Liver (tissue), 3 donors: ENCODE data around the gene DLEC1.
A peak's percentile ranks its signal among the peaks of the same experiment; 100 is the strongest.
"Not testable (repeated sequence)": the region's sequence is repeated elsewhere in the genome, so short reads cannot be mapped to it uniquely, and the experiment has no call there.

Source experiments
- CTCF ChIP-seq: fragments of 150-350 bp; IDR thresholded peaks from 2 replicates; pipeline ENCODE4 v1.5.1; 2017; ENCODE audit warnings: improper control_type of control experiment, low read depth, low read length; ENCODE audit not compliant: missing input control
- EGR1 ChIP-seq, 2 donors: IDR thresholded peaks; 2 replicates each; pipeline ENCODE4 v1.6.1; 2016 to 2018; ENCODE audit warnings: antibody characterized with exemption in 2 of 2, low read depth in 2 of 2
- FOXA1 ChIP-seq: IDR thresholded peaks from 2 replicates; pipeline ENCODE4 v1.6.1; 2016; ENCODE audit warnings: antibody characterized with exemption
- FOXA2 ChIP-seq: IDR thresholded peaks from 2 replicates; pipeline ENCODE4 v1.6.1; 2016; ENCODE audit warnings: antibody characterized with exemption
- GABPA ChIP-seq, 2 donors: IDR thresholded peaks in 1 of 2; conservative IDR thresholded peaks in 1 of 2; 2 replicates each; pipeline ENCODE4 v1.6.1; 2016; ENCODE audit warnings: antibody characterized with exemption in 2 of 2, mild to moderate bottlenecking in 1 of 2, moderate library complexity in 1 of 2
- JUND ChIP-seq, 2 donors: IDR thresholded peaks; 2 replicates each; pipeline ENCODE4 v1.6.1; 2016; ENCODE audit warnings: antibody characterized with exemption in 2 of 2
- MAX ChIP-seq: IDR thresholded peaks from 2 replicates; pipeline ENCODE4 v1.6.1; 2016; ENCODE audit warnings: antibody characterized with exemption
- NR2F2 ChIP-seq: IDR thresholded peaks from 2 replicates; pipeline ENCODE4 v1.6.1; 2016; ENCODE audit warnings: antibody characterized with exemption
- RAD21 ChIP-seq, 2 donors: IDR thresholded peaks; 2 replicates each; pipeline ENCODE4 v1.6.1; 2016; ENCODE audit warnings: antibody characterized with exemption in 2 of 2, mild to moderate bottlenecking in 2 of 2
- REST ChIP-seq: IDR thresholded peaks from 2 replicates; pipeline ENCODE4 v1.6.1; 2016; ENCODE audit warnings: antibody characterized with exemption, mild to moderate bottlenecking
- SP1 ChIP-seq: IDR thresholded peaks from 2 replicates; pipeline ENCODE4 v1.6.1; 2018; ENCODE audit warnings: antibody characterized with exemption, mild to moderate bottlenecking
- TAF1 ChIP-seq: conservative IDR thresholded peaks from 2 replicates; pipeline ENCODE4 v1.6.1; 2016; ENCODE audit warnings: antibody characterized with exemption, mild to moderate bottlenecking
- YY1 ChIP-seq: IDR thresholded peaks from 2 replicates; pipeline ENCODE4 v1.6.1; 2016; ENCODE audit warnings: antibody characterized with exemption, mild to moderate bottlenecking
- ZBTB33 ChIP-seq: IDR thresholded peaks from 2 replicates; pipeline ENCODE4 v1.6.1; 2016; ENCODE audit warnings: antibody characterized with exemption
- donor health status: healthy.
- donor health status: healthy.

- not testable (repeated sequence) for TF ChIP-seq CTCF; EGR1 (IDR thresholded peaks at IDR 0.05; ENCODE audit: low read depth in 2 of 2); REST; YY1; JUND (IDR thresholded peaks at IDR 0.05); FOXA2; ZBTB33; FOXA1; GABPA (IDR thresholded peaks at IDR 0.05 in 1 of 2, conservative IDR thresholded peaks at IDR 0.05 in 1 of 2); NR2F2
- TF ChIP-seq RAD21 (IDR thresholded peaks at IDR 0.05) = peak in 1 of 2 donors; percentile 10
- TF ChIP-seq MAX = peak; percentile 15
- peak; percentile 56 for TF ChIP-seq SP1
- peak; percentile 28 for TF ChIP-seq TAF1
Observed at GRCh38 chr3:38134517-38135143, 95.6 kb downstream of the DLEC1 start.
